NCI-H2081 treated with DMSO at 0.1 percent for 48 hours (cell line): ENCODE measurements around the gene ACTL8.

ENCODE experiments used
- DNase-seq: peaks from one replicate; lab custom pipeline; 2025; lab: John Stamatoyannopoulos, UW

ACTL8 gene

GRCh38 chr1:17845583-17845982, 90.5 kb downstream of the ACTL8 start:
- no peak for DNase-seq

GRCh38 chr1:17846341-17846740, 91.2 kb downstream of the ACTL8 start:
- DNase-seq: no peak

DNA sequence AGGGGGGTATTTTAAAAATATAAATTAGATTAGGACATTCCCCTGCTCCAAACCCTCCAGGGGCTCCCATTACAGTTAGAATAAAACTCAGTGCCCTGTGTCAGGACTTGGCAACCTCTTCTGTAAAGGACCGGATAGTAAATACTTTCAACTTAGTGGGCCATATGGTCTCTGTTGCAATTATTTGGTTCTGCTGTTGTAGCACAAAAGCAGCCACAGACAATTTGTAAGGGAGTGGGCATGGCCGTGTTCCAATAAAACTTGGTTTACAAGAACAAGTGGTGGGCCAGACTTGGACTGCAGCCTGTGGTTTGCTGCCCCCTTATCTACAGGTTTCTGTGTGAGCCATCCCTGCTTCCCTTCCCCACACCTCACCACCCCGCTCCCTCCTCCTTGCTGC, 92.0 kb downstream of the ACTL8 start:
- no peak for DNase-seq

DNA sequence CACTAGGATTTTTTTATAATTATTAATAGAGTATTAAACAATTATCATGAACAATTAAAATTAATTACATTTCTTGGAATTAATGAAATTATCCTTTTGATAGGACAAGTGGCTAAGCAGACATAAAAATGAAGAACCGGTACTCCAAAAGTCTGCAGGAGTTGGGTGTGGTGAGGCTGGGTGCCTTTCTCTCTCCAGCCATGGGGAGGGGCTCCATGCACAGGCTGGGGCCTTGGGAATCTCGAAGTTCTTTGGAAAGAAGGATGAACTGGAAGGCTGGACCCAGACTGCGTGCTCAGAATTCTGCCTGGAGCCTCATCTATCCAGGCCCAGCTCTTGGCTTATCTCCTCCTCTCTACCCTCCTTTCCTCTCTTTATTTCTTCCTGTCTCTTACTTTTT, 94.1 kb downstream of the ACTL8 start:
- no peak for DNase-seq

DNA sequence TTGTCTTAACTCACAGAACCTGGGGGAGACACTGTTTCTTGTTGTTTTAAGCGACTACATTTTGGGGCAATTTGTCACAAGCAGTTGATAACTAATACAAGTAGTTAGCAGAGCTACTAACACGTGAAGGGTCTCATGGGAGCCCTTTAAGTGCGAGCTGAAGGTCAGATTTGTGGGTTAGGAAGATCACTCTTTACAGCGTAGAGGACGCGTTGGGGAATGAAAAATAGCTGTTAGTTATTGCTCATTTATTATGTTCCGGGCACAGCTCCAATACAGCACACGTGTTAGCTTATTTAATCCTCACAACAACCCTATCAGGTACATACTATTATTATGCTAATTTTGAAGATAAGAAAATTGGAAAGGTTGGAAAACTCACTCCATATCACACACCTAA, 95.9 kb downstream of the ACTL8 start:
- DNase-seq: no peak

DNA sequence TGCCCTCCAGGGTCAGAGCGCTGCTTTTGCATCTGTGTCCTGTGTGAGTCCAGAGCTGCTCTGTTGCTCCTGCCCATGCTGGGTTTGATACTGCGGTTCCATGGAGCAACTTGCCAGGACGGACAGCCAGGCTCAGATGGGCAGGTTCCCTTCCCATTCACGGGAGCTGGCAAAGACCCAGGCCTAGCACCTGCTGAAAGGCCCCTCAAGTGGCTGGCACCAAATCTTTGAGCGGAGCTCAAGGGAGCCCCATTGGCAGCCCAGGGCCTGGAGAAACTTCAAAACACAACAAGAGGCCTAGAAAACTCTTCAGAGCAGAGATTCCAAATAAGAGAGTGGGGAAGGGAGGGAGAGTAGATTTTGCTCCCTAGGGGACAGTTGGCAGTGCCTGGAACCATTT, 97.2 kb downstream of the ACTL8 start:
- no peak for DNase-seq

GRCh38 chr1:17853241-17853935, 98.3 kb downstream of the ACTL8 start:
- DNase-seq: no peak

GRCh38 chr1:17856496-17857108, 101.5 kb downstream of the ACTL8 start:
- no peak for DNase-seq

DNA sequence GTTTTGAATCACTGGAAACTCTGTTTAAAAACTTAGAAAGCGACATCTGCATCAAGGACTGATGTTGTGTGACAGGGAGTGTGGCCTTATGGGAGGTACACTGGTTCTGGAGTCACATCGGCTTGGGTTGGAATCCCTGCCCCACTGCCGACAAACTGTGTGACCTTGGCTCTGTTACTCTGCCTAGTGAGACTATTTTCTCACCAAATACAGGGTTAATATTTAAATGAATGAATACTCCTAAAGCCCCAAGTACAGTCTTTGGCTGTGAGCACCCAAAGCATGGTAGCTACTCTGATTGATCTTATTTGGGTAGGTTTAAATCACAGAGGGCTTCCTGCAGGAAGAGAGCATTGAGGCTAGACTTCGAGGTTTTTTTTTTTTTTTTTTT, 102.0 kb downstream of the ACTL8 start:
- DNase-seq: no peak

GRCh38 chr1:17857996-17858395, 102.9 kb downstream of the ACTL8 start:
- no peak for DNase-seq

DNA sequence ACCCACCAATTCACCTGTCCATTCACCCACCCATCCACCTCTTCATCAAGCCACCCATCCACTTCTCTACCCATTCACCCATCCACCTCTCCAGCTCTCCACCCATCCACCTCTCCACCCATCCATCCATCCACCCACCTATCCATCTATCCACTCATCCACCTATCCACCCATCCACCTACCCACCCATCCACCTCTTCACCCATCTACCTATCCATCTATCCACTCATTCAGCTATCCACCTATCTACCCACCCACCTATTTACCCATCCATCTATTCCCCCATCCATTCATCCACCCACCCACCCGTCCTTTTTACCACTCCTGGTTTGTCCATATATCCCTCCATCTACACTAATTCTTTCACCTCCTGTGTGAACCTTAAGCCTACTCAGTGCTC, 105.7 kb downstream of the ACTL8 start:
- no peak for DNase-seq

DNA sequence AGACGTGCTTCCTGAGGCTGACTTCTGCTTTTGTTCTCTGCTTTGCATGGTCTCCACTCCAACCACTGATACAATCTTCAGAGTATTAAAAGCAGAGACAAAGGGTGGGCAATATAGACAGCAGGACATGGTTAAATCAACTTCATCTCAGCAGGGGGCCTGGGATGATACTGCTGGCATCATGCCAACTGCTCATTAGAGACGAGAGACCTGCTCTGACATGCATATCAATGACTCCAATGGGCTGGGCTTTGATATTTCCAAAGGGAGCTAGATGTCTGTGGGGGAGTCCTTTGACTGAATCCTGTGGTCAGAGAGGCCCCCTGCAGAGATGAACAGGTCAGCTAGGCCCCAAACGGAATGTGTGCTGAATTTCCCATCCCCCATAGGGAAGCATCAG, 106.6 kb downstream of the ACTL8 start:
- no peak for DNase-seq

DNA sequence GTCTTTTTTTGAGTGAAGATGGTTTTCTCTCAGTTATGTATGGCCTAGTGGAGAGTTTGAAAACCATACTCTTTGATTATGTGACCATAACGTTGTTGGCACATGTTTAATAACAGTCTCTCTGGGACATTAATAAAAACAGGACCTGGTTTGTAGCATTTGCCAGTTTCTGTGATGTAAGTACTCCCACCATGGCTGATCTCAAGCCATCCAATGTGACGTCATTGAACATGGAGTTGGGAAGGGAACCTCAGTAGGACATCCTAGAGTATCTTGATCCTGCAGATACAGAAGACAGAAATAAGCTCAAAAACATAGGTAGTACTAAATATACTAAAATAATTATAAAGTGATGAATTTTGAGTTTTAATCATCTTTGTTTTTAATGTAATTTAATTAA, 107.0 kb downstream of the ACTL8 start:
- no peak for DNase-seq

DNA sequence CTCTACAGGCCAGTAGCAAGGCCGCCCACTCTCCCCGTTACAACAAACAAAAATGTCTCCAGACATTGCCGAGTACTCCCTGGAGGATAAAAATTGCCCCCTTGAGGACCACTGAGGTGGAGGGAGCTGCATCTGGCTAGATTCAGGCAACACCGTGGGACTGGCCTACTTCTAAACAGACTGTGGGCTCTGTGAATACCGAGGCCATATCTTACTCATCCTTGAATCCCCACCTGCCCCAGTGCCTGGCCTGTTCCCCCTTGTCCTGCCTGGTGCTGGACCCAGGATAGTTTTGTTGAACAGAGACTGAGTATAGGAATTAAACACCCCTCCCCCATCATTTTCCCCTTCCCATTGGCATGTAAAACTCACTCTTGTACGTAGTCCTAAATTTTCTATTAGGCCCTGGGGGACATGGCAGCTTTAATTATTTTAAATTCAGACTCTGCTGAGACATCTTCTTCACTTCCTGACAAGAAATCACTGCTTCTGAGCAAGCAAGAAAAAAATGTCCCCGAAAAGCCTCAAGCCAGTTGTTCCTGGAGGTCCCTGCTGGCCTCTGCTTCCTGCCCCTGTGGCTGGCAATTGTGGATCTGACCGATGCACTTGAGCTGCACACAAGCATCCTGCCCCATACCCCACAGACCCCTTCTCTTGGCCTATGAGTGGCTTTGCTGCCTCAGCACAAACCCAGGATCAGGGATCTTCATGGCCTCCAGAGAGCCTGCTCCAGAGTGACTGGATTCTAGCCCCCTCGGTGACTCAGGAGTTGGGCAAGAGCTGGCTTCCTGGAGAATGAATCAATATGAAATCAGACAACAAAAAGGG, 111.0 kb downstream of the ACTL8 start:
- DNase-seq: no peak

DNA sequence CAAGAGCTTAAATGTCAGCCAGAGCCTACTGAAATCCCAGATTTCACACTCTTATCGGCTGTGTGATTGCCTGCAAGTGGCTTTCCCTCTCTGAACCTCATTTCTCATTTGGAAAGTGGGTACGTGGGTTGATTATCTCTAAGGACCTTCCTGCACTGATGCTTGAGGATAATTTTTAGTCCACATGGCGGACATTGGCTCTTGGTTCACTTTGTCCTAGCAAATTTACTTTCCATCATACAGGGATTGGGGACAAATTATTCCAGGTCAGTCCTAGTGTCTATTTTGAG, 111.6 kb downstream of the ACTL8 start:
- no peak for DNase-seq

DNA sequence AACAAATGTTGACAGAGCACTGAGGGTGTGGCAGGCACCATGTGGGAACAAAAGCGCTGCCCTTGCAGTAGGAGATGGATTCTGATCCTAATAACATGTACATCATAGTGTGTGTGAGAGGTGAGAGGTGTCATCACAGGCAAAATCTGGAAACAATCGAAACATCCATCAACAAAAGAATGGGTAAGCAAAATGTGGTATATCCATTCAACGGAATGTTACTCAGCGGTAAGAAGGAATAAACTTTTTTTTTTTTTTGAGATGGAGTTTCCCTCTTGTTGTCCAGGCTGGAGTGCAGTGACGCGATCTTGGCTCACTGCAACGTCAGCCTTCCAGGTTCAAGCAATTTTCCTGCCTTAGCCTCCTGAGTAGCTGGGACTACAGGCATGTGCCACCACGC, 112.3 kb downstream of the ACTL8 start:
- DNase-seq: no peak

DNA sequence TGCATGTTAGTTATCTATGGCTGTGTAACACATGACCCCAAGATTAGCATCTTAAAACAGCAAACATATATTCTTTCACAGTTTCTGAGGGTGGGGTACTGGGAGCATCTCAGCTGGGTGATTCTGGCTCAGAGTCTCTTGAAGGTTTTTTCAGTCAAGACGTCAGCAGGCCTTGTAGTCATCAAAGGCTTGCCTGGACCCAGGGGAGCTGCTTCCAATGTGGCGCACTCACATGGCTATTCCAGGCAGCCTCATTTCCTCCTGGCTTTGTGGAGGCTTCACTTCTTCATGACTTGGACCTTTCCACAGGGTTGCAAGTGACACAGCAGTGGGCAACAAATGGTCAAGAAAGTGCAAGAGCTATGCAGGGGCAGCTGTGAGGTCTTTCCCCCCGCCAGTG, 114.7 kb downstream of the ACTL8 start:
- no peak for DNase-seq

DNA sequence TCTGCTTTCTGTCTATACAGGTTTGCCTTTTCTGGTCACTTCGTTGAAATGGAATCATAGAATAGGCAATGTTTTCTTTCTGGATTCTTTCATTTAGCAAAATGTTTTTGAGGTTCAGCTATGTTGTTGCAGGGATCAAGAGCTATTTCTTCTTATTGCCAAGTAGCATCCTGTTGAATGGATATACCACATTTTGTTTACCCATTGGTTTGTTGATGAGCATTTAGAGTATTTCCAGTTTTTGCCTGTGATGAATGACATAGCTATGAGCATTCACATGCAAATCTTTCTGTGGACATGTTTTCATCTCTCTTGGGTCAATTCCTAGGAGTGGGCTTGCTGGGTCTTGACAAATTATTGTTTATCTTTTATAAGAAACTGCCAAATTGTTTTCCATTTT, 115.5 kb downstream of the ACTL8 start:
- DNase-seq: no peak

GRCh38 chr1:17873007-17873675, 118.0 kb downstream of the ACTL8 start:
- DNase-seq: no peak

DNA sequence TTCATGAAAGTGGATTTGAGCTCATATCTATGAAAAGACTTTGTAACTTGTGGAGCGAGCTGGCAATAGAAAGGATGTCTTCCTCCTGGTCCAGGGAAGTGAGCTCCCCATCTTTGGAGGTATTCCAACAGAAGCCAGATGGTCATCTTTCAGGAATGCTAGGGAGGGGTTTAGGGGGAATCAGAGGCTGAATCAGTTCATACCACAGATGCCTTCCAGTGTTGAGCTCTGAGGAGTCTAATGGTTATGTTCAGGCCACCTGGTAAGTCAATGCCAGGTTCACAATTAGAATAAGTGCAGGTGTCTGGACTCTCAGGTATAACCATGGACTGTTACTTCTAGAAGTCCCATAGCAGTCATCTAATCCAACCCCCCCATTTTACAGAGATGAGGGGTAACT, 119.1 kb downstream of the ACTL8 start:
- no peak for DNase-seq

GRCh38 chr1:17874710-17875109, 119.6 kb downstream of the ACTL8 start:
- DNase-seq: no peak

DNA sequence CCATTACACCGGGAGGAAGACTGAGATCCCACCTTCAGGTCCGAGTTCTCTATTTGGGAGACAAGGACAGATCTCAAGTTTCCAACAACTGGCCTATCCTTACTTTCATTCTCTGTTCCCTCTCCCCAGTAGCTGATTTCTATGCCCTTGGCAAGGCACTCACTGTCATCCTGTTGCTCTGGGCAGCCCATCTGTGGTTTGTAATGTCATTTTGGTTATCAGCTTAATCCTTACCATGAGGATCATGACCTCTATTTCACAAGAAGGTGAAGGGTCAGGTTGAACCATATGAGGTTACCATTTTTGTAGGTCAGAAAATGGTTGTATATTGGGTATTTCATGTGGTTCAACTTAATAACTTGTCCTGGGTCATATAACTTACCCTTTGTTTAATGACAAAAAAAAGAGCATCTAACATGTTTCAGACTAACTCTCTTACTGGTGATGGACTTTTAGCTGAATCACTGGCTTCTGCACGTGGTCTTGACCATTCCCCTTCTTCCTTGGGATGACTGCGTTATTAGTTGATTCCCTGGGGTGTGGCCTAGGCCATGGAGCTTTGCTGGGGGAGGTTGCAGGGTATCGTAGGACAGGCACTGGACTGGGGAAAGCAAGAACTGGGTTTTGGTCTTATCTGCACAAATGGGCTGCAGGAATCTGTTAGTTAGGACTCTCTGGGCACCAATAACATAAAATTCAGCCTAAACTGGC, 120.2 kb downstream of the ACTL8 start:
- DNase-seq: no peak
